Coronary artery (tissue), 2 donors: ENCODE results near the gene CYB5R2.

Source experiments
- DNase-seq: peaks from one replicate; pipeline ENCODE4 v3.0.0-alpha.2; 2017; ENCODE audit warnings: low spot score
- H3K27ac ChIP-seq, 2 donors: fragments of 200-600 bp; sonication (generic); one replicate each; pipeline ENCODE4 v1.5.1; 2016 to 2019
- H3K4me3 ChIP-seq: fragments of 200-600 bp; sonication (generic); 2 replicates; pipeline ENCODE4 v1.5.1; 2016; ENCODE audit warnings: mild to moderate bottlenecking, moderate library complexity
- TF ChIP-seq, protein P1 (sequence below): fragments of 200-600 bp; sonication (generic); IDR thresholded peaks from one replicate; pipeline ENCODE4 v1.5.1; 2019; ENCODE audit warnings: antibody characterized with exemption

CYB5R2 gene

DNA sequence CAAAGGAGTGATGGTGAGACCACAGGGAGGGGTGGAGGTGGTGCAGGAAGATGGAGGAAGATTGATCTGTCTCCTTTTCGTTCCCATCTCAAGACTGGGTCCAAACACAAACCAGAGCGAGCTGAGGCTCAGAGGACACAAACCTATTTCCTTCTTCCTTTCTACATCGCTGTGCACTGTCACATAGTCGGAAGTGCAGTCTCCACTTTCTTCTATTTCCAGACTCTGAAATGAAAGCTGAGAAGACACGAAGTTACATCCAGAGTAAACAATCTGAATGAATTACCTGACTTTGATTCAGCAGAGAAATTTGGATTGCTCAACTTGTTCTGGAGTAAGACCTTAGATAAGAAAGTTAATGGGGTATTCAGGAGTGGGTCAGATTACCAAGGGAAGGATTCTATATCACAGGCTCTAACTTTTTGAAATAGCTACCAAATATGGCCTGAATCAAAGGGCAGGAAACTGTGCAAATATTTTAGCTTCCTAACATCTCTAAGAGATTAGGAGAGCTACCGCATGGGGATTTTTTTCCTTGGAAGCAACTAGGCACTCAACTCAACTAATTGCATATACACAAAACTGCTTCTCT is 18.6 kb upstream of the CYB5R2 start:
- no peak for DNase-seq
- H3K4me3 ChIP-seq, result no peak overlapping the region
- H3K27ac ChIP-seq, result no peak overlapping the region
- TF ChIP-seq, protein P1, sequence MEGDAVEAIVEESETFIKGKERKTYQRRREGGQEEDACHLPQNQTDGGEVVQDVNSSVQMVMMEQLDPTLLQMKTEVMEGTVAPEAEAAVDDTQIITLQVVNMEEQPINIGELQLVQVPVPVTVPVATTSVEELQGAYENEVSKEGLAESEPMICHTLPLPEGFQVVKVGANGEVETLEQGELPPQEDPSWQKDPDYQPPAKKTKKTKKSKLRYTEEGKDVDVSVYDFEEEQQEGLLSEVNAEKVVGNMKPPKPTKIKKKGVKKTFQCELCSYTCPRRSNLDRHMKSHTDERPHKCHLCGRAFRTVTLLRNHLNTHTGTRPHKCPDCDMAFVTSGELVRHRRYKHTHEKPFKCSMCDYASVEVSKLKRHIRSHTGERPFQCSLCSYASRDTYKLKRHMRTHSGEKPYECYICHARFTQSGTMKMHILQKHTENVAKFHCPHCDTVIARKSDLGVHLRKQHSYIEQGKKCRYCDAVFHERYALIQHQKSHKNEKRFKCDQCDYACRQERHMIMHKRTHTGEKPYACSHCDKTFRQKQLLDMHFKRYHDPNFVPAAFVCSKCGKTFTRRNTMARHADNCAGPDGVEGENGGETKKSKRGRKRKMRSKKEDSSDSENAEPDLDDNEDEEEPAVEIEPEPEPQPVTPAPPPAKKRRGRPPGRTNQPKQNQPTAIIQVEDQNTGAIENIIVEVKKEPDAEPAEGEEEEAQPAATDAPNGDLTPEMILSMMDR, result no peak

DNA sequence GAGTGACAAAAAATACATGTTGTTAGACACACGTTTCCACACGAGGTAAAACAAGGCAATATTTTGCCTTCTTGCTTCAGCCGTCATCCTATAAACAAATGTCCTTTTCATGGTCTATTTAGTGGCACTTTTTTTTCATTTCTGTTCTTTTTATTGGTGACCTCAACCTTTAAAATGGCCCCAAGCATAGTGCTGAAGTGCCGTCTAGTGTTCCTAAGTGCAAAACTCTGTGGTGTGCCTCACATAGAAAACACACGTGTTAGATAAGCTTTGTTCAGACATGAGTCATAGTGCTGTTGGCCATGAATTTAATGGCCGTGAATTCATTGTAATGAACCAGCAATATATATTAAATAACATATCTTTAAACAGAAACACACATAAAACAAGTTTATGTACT is 17.3 kb upstream of the CYB5R2 start:
- no peak for DNase-seq
- H3K27ac ChIP-seq, result no peak overlapping the region
- TF ChIP-seq, protein P1, result no peak
- H3K4me3 ChIP-seq, result no peak overlapping the region

DNA sequence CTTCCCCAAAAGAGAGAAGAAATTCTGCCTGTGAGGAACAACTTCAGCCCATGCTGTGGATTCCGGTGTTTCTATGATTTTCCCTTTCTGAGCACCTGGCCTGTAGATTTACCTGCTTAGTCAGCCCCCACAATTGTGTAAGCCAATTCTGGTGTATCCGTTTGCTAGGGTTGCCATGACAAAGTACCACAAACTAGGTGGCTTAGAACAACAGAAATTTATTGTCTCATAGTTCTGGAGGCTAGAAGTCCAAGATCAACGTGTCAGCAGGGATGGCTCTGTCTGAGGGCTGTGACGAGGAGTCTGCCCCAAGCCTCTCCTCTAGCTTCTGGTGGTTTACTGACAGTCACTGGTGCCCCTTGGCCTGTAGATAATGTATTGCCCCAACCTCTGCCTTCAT is 15.9 kb upstream of the CYB5R2 start:
- TF ChIP-seq, protein P1, result no peak

DNA sequence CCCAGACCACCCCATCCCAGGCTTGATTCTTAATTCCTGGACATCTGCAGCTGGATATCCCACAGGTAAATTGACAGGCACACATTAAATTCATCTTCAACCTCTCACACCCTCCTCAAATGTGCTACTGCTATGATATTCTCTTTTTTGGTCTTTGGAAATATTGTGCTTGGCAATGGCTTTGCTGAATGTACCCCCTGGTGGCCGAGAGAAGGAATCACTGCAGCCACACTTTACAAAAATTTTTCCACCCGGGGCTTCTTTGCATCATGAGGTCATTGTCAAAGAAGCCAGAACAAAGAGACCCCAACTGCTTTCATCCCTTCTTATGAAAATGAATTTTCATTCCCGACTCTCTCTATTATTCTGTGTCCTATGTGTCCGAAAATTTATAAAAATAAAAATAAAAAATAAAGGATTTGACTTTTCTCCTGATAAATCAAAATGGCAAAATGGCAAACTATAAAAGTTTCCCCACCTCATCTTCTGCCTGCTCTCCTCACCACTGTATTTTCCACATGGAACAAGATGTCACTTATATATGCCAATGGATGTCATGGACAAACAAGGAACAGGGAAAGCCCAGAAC is 15.0 kb upstream of the CYB5R2 start:
- no peak overlapping the region for H3K27ac ChIP-seq
- H3K4me3 ChIP-seq, result no peak overlapping the region
- DNase-seq, result no peak
- TF ChIP-seq, protein P1, result peak; percentile 78

More for the DNA sequence above, 15.9 kb upstream of the CYB5R2 start:
- no peak overlapping the region for H3K4me3 ChIP-seq
- no peak overlapping the region for H3K27ac ChIP-seq
- DNase-seq, result no peak

DNA sequence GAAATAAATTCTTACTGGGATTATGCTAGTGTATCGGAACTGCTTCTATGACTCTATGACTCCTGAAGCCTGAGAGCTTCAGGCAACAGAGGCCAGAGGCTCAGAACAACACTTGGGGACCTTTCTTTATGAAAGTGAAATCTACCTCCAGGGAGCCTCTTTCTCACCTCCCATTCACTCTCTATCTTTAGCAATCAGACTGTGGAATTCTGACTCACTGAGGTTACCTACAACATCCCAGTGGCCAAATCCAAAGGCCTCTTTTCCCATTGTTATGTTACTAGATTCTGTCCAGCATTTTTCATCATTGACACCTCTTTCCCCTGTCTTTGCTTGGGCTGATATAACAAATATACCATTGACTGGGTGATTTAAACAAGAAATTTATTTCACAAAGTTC is 14.1 kb upstream of the CYB5R2 start:
- H3K4me3 ChIP-seq, result no peak overlapping the region
- TF ChIP-seq, protein P1, result no peak
- no peak overlapping the region for H3K27ac ChIP-seq
- DNase-seq, result no peak

DNA sequence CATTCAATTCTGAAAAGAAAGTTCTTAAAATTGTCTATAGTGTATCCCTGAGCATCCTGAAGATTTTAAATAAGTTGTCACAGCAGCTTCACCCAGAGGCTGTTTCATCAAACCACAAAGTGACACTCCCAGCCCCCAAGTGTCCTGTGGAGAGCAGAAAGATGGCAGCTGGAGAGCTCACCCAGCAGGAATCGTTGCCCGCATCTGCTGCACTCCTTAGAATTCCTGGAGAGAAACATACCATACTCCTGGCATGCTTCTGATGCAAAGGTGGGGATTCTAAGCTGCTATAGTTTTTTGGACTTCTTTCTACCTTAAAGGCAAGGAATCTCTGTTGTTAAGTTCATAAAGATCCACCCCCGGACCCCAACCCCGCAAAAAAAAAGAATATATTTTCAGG is 13.5 kb upstream of the CYB5R2 start:
- H3K4me3 ChIP-seq, result no peak overlapping the region
- H3K27ac ChIP-seq, result no peak overlapping the region
- TF ChIP-seq, protein P1, result no peak
- no peak for DNase-seq

DNA sequence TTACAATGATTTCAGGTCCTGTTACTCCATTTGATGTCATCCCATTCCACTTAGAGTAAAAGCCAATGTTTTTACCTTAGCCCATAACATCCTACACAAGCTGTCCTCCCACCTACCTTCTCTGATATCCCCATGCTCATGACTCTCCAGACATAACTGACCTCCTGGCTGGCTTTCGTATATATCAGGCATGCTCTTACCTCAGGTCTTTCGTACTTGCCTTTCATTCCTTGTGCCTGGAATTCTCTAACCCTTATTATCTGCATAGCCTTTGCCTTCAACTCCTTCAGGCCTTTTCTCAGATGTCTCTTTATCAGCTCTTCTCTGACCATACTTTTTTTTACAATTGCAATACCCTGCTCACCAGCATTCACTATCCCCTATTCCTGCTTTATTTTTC is 10.3 kb upstream of the CYB5R2 start:
- H3K27ac ChIP-seq, result no peak overlapping the region
- TF ChIP-seq, protein P1, result no peak
- H3K4me3 ChIP-seq, result no peak overlapping the region
- no peak for DNase-seq
